MM.1S (cell line): Measurements from ENCODE around the gene RSRC1.

ENCODE experiments used
- DNase-seq: peaks from one replicate; pipeline ENCODE4 v3.0.0-alpha.2; 2015
- H2AFZ ChIP-seq: fragments of 300-600 bp; sonication (generic); 2 replicates; pipeline ENCODE4 v1.6.0; 2016; ENCODE audit warnings: antibody characterized with exemption, low read length
- H3F3A ChIP-seq: fragments of 300-600 bp; sonication (generic); 2 replicates; pipeline ENCODE4 v1.6.1; 2016; ENCODE audit warnings: mild to moderate bottlenecking, antibody characterized with exemption, low read length, moderate library complexity, mixed read lengths; ENCODE audit not compliant: insufficient read depth
- H3K27ac ChIP-seq: fragments of 300-600 bp; sonication (generic); 2 replicates; pipeline ENCODE4 v1.5.1; 2016; ENCODE audit warnings: mild to moderate bottlenecking, low read length
- H3K27me3 ChIP-seq: fragments of 300-600 bp; sonication (generic); replicated peaks from 2 replicates; pipeline ENCODE4 v1.6.0; 2016; ENCODE audit warnings: low read length; ENCODE audit not compliant: insufficient read depth
- H3K36me3 ChIP-seq: fragments of 300-600 bp; sonication (generic); replicated peaks from 2 replicates; pipeline ENCODE4 v1.6.1; 2016; ENCODE audit warnings: mild to moderate bottlenecking, low read length, mixed read lengths; ENCODE audit not compliant: insufficient read depth
- H3K4me1 ChIP-seq: fragments of 300-600 bp; sonication (generic); 2 replicates; pipeline ENCODE4 v1.6.1; 2016; ENCODE audit warnings: low read length, mixed read lengths
- H3K4me2 ChIP-seq: fragments of 300-600 bp; sonication (generic); 2 replicates; pipeline ENCODE4 v1.6.0; 2016; ENCODE audit warnings: low read depth, low read length
- H3K4me3 ChIP-seq: fragments of 300-600 bp; sonication (generic); 2 replicates; pipeline ENCODE4 v1.5.1; 2016; ENCODE audit warnings: low read length, mixed read lengths
- H3K79me2 ChIP-seq: fragments of 300-600 bp; sonication (generic); 2 replicates; pipeline ENCODE4 v1.6.1; 2016; ENCODE audit warnings: mixed run types, low read length, mixed read lengths
- H3K9ac ChIP-seq: fragments of 300-600 bp; sonication (generic); 2 replicates; pipeline ENCODE4 v1.6.1; 2016; ENCODE audit warnings: low read length, mixed read lengths
- H3K9me2 ChIP-seq: fragments of 300-600 bp; sonication (generic); replicated peaks from 2 replicates; pipeline ENCODE4 v1.6.1; 2016; ENCODE audit warnings: mild to moderate bottlenecking, low read length, mixed read lengths; ENCODE audit not compliant: insufficient read depth
- H3K9me3 ChIP-seq: fragments of 300-600 bp; sonication (generic); replicated peaks from 2 replicates; pipeline ENCODE4 v1.6.1; 2016; ENCODE audit warnings: mild to moderate bottlenecking, low read length, mixed read lengths; ENCODE audit not compliant: insufficient read depth
- H4K20me1 ChIP-seq: fragments of 300-600 bp; sonication (generic); 2 replicates; pipeline ENCODE4 v1.6.1; 2016; ENCODE audit warnings: mild to moderate bottlenecking, low read length, moderate library complexity, mixed read lengths; ENCODE audit not compliant: insufficient read depth
- EZH2 ChIP-seq: fragments of 300-600 bp; sonication (generic); optimal IDR thresholded peaks from 2 replicates; pipeline ENCODE3; 2017; ENCODE audit warnings: low read depth, mild to moderate bottlenecking, antibody characterized with exemption, low read length, mixed read lengths
- EZH2phosphoT487 ChIP-seq: fragments of 300-600 bp; sonication (generic); IDR thresholded peaks from 2 replicates; pipeline ENCODE4 v1.6.1; 2018; ENCODE audit warnings: antibody characterized with exemption, low read length
- TF ChIP-seq, protein P1 (sequence below): fragments of 300-600 bp; sonication (generic); IDR thresholded peaks from 2 replicates; pipeline ENCODE4 v1.5.1; 2016; ENCODE audit warnings: antibody characterized with exemption, low read length, mixed read lengths

RSRC1 gene

DNA sequence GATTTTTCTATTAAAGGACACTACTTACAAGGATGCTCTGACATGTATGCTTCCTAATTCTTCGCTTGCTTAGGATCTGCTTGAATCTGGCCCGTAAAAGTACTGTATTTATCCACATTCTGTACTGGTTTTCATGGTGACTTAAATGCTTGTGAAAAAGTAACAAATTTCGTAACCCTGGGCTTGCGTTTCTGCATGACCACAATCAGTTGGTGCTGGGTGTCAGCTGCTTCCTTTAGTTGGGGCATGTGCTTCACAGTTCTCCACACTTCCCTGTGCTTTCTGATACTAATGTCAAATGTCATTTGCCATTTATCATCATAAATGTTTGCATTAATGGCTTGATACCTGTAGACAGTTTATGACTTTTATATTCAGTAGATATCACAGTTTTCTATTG is 242.7 kb downstream of the RSRC1 start:
- H3K4me2 ChIP-seq: peak overlapping the region; percentile 27
- H3K79me2 ChIP-seq: peaks cover 16% of the 10 kb centered on the region; the same call in 1 of the 2 replicates
- H3K9me2 ChIP-seq: no peaks in the 10 kb centered on the region
- peaks cover 32% of the 10 kb centered on the region for H3F3A ChIP-seq
- no peak overlapping the region for H3K9ac ChIP-seq
- no peak overlapping the region for H2AFZ ChIP-seq
- peak; percentile 91 for DNase-seq
- peaks cover 56% of the 10 kb centered on the region for H3K4me1 ChIP-seq
- no peaks in the 10 kb centered on the region for H3K27me3 ChIP-seq
- no peaks in the 10 kb centered on the region for H4K20me1 ChIP-seq
- H3K36me3 ChIP-seq: 0 out of 2 replicates have a peak, but pooled peaks cover 3% of the 10 kb centered on the region
- peak overlapping the region; percentile 58; the same call in 1 of the 2 replicates for H3K27ac ChIP-seq
- TF ChIP-seq EZH2phosphoT487 (no peak), EZH2 (no peak)
- TF ChIP-seq, protein P1, sequence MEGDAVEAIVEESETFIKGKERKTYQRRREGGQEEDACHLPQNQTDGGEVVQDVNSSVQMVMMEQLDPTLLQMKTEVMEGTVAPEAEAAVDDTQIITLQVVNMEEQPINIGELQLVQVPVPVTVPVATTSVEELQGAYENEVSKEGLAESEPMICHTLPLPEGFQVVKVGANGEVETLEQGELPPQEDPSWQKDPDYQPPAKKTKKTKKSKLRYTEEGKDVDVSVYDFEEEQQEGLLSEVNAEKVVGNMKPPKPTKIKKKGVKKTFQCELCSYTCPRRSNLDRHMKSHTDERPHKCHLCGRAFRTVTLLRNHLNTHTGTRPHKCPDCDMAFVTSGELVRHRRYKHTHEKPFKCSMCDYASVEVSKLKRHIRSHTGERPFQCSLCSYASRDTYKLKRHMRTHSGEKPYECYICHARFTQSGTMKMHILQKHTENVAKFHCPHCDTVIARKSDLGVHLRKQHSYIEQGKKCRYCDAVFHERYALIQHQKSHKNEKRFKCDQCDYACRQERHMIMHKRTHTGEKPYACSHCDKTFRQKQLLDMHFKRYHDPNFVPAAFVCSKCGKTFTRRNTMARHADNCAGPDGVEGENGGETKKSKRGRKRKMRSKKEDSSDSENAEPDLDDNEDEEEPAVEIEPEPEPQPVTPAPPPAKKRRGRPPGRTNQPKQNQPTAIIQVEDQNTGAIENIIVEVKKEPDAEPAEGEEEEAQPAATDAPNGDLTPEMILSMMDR: no peak
- no peak overlapping the region for H3K4me3 ChIP-seq
- no peaks in the 10 kb centered on the region for H3K9me3 ChIP-seq

DNA sequence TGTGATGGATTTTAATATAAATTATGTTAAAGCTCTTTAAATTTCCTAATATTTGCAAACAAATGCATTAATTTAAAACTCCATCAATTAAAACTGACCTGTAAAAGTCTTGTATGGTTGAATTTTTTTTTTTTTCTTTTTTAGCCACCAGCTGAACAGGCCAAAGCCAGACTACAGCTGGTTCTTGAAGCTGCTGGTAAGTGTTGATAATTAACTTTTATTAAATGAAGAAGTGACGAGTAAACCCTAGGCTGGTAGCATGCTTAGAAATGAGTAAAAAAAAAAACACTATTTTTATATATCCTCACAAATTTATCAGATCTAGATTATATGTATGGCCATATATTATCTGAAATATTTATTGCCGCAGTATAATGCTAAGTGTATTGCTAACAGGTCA is 244.8 kb downstream of the RSRC1 start:
- Histone ChIP-seq H3K27ac (no peak overlapping the region), H4K20me1 (no peaks in the 10 kb centered on the region), H3K27me3 (no peaks in the 10 kb centered on the region), H3K79me2 (peaks cover 19% of the 10 kb centered on the region; the same call in 1 of the 2 replicates), H3K9me2 (no peaks in the 10 kb centered on the region), H3F3A (peaks cover 32% of the 10 kb centered on the region), H3K9me3 (no peaks in the 10 kb centered on the region), H3K9ac (no peak overlapping the region), H2AFZ (no peak overlapping the region), H3K4me1 (peaks cover 64% of the 10 kb centered on the region), H3K4me2 (no peak overlapping the region), H3K36me3 (0 out of 2 replicates have a peak, but pooled peaks cover 3% of the 10 kb centered on the region), H3K4me3 (no peak overlapping the region)
- no peak for TF ChIP-seq EZH2
- TF ChIP-seq EZH2phosphoT487: no peak
- TF ChIP-seq, protein P1: no peak
- DNase-seq: no peak

DNA sequence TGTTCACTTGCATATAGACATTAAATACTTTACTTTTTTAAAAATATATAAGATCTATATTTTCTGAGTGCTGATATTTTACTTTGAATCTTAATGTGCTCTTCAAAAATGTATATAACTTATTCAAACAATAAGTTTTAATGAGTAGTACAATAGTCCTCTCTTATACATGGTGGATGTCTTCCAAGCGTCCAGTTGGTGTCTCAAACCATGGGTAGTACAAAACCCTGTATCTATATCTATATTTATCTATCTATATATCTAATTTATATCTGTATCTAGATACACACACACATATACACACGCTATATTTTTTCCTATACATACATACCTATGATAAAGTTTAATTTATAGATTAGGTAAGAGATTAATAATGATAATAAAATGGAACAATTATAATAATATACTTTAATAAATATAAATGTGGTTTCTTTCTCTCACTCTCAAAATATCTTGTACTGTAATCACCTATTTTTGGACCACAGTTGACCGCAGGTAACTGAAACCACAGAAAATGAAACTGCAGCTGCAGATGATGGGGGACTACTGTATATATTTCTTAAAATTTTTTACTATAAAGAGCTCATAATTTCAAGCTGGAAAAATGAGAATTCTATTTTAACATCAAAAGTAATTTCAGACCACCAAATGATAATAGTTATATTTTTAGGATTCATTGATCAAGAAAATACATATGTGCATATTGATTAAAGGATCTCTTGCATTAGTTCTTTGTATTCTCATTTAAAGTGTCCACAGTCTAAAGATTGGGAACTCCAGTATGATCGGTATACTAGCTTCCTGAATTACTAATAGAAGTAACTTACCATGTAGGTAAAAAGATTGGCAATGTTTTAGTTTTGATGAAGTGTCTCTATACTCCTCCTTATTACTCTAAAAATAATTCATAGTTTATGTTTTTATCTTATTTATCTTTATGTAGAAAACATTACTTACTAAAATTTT is 246.0 kb downstream of the RSRC1 start:
- H2AFZ ChIP-seq: no peak overlapping the region
- H3K9me2 ChIP-seq: no peaks in the 10 kb centered on the region
- H3K4me1 ChIP-seq: peaks cover 57% of the 10 kb centered on the region
- H3K9ac ChIP-seq: peak overlapping the region; percentile 38; the same call in 1 of the 2 replicates
- H3K36me3 ChIP-seq: 0 out of 2 replicates have a peak, but pooled peaks cover 3% of the 10 kb centered on the region
- peak overlapping the region; percentile 47 for H3K4me3 ChIP-seq
- TF ChIP-seq, protein P1: no peak
- no peak for TF ChIP-seq EZH2phosphoT487
- TF ChIP-seq EZH2: no peak
- peaks cover 19% of the 10 kb centered on the region; the same call in 1 of the 2 replicates for H3K79me2 ChIP-seq
- no peaks in the 10 kb centered on the region for H3K27me3 ChIP-seq
- DNase-seq: peak; percentile 95
- no peaks in the 10 kb centered on the region for H3K9me3 ChIP-seq
- peak overlapping the region; percentile 65 for H3K4me2 ChIP-seq
- peak overlapping the region; percentile 83 for H3K27ac ChIP-seq
- H4K20me1 ChIP-seq: no peaks in the 10 kb centered on the region
- peaks cover 30% of the 10 kb centered on the region for H3F3A ChIP-seq
